C1 segment of cervical spinal cord (tissue), 14 donors: Measurements from ENCODE around the gene SLC7A10.
"Not testable (repeated sequence)": the region's sequence is repeated elsewhere in the genome, so short reads cannot be mapped to it uniquely, and the experiment has no call there.

Source experiments
- DNase-seq, 14 donors: peaks; one replicate each; lab custom pipeline; 2025; lab: John Stamatoyannopoulos, UW

SLC7A10 gene

DNA sequence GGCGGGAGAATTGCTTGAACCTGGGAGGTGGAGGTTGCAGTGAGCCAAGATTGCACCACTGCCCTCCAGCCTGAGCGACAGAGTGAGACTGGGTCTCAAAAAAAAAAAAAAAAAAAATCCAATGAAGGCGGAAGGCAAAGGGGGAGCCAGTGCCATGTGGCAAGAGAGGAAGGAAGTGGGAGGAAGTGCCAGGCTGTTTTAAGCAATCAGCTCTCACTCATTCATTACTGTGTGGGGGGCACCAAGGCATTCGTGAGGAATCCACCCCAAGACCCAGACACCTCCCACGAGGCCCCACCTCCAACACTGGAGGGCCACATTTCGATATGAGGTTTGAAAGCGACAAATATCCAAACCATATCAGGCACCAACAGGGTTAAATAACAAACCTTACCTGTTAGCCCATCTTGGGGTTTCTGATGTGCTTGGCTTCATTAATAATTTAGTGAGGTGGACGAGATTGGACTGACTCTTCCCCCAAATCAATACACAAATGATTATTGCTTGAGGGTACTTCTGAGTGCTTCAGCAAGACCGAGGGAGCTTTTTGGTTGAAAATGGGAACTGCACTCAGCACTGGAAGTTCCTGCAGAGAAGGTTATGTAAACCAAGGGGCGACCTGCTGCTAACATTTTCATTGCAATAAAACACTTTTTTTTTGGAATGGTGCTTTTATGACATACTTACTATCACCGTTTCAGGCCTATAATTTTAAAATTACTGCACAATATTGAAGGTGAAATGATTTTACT lies 39.0 kb downstream of the SLC7A10 start:
- DNase-seq, result no peak

DNA sequence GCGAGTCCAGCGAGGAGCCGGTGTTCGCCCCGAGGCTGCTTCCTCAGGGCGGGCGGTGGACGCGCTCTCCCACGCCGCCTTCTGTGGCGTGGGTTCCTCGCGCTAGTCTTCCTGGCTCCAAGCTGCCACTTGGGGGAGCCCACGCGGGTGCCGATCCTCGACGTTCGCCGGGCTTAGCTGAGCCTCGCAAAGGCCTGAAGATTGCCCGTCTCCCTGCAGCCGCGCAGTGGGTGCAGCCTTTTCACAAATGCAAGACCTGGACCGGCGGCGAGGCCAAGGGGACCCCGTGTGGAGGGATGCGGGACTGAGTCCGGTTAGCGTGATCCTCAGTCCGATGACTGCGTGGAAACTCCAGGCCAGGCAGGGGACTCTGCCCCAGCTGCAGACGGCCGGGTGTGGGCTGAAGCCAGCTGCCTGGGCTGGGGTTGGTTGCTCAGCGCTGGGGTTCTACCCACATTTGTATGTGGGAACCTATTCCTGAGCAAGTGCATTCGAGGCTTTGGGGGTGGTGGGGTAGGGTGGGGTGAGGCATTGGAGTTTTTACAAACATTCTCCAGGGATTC lies 48.2 kb downstream of the SLC7A10 start:
- DNase-seq, result peak in 4 of 14 donors; percentile 74 to 90 (median 84)

DNA sequence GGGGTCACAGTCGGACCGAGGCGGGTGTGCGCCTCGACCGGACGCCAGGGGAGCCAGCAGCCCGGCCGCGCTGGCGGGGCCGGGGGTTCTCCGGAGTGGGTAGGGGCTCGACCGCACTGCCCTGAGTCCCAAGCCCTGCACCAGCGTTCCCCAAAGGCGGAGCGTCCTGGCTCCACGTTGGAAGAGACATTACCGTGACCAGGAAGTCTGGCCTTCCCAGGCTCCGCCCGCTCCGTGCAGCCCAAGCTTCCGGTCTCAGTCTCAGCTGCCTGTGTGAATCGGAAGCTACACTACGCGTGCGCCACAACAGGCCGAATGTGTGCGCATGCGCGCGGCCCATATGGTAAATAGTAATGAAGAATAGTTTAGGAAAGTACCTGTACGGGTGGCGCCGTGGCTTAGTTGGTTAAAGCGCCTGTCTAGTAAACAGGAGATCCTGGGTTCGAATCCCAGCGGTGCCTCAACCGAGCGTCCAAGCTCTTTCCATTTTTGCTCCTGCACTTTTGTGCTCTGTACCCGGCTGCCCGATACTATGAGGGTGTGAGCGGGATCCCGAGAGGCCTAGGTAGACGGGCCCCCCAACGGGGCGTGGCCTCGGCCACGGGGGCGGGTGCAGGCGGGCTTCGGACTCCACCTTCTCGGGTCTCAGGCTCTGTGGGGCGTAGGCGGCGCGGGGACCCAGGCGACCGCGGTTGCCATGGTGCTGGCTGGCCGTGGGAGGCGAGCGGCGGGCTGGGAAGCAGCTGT lies 48.8 kb downstream of the SLC7A10 start:
- DNase-seq, result peak; percentile 84 to 98 (median 96)

DNA sequence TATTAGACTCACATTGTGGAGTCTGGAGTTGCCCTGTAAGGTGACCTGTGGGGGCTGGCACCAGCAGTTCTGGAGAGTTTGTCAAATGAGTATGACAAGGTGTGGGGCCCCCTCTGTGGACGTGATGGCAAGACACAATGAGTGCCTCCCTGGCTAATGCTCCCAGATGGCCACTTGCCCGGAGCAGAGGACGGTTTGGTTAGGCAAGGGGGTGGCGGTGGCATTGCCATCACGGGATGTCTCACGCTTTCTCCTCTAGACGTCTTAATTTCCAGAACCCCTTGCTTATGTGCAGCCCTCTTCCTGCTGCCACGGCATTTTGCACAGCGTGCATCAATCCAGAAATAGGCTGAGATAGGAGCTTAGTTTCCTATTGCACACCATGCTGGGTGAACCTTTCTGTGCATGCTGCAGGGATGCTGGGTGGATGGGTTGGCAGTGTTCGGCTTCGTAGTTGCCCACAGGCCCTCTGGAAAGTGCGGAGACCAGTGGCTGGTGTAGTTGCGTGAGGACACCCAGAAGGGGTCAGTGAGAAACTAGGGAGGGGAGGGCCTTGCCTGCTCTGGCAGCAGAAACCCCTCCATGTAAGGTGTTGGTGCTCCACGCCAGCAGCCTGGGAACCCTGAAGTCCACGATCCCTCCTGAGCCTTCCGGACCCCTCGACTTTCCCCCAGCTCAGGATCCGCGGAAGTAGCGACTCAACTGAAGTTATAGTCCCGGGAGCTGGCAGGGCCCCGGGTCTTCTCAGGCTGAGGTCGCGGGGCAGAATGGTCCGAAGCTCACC lies 49.6 kb downstream of the SLC7A10 start:
- peak in 3 of 14 donors; percentile 54 to 87 (median 66) for DNase-seq

DNA sequence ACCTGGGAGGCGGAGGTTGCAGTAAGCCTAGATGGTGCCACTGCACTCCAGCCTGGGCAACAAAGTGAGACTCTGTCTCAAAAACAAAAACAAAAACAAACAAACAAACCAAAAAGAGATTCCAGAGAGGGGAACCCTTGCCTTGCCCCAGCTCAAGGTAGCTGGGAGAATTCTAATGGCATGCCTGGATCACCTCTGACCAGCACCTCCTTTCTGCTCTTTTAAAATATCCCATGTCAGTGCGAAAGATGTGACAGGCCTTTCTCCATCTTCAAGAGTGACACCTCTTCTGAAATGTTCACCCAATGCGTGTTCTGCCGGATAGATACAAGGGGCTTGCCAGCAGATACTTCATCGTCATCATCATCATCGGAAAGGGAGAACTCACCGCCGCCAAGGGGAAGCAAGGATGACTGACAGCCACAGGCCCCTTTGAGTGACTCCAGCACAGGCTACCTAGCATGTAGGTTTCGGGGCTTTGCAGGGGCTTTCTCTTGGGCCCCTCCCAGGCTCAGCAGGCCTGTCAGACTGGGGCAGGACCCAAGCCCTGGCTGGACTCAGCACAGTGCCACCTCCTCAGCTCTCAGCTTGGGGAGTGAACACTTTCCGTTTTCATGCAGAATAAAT lies 50.4 kb downstream of the SLC7A10 start:
- no peak for DNase-seq

DNA sequence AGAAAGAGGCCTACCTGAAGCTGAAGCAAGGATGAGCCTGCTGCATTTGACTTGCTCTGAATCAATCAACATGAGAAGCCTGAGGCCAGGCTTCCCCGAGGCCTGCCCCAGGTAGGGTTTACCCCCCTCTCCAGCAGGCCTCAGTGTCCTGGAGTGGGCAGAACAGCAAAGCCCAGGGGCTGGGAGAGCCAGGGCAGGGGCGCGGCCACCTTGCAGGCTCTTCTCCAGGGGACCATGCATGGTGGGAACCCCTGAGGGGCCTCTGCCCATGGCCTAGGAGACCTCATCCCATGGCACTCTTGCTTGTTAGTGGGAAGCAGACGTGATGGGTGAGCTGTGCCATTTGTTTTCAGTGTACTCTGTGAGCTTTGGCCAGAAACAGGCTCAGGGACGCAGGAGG lies 51.5 kb downstream of the SLC7A10 start:
- DNase-seq, result no peak

DNA sequence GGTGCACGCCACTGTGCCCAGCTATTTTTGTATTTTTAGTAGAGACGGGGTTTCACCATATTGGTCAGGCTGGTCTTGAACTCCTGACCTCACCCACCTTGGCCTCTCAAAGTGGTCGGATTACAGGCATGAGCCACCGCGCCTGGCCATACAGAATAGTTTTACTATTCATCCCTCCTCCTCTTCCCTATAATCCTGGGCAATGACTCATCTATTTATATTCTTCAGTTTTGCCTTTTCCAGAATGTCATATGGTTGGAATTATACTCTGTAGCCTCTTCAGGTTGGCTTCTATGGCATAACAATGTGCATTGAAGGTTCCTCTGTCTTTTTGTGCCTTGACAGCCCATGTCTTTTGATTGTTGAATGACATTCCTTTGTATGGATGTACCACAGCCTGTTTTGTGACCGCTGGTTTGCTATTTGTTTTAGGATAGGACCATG lies 53.7 kb downstream of the SLC7A10 start:
- no peak for DNase-seq

DNA sequence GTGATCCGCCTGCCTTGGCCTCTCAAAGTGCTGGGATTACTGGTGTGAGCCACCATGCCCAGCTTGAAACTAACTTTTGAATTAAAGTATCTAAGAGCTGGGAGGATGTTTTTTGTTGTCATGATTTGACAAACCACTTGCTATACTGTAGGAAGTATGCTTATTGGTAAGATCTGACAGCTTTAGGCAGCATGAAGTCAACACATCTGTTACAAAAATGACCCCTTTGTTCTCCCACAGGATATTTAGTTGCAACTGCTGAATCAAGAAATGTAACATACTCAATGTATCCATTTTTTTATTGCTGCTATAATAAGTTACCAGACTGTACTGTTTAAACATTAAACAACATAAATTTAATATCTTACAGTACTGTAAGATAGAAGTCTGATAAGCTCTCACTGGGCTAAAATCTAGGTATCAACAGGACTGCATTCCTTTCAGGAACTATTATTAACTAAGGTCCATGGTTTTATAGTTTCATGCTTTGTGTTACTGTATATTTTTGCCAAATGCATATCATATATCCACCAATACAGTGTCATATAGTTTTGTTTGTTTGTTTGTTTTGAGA lies 54.3 kb downstream of the SLC7A10 start:
- no peak for DNase-seq

DNA sequence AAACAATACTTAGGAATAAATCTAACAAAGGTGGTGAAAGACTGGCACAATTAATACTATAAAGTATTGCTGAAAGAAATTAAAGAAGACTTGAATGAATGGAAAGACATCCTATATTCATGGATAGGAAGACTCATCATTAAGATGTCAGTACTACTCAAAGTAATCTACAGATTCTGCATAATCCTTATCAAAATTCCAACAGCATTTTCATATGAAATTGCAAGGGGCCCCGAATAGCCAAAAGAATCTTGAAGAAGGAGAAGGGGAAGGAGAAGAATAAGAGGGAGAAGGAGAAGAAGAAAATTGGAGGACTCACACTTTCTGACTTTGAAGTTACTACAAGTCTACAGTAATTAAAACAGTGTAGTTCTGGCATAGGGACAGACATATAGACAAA lies 57.1 kb downstream of the SLC7A10 start:
- no peak for DNase-seq

DNA sequence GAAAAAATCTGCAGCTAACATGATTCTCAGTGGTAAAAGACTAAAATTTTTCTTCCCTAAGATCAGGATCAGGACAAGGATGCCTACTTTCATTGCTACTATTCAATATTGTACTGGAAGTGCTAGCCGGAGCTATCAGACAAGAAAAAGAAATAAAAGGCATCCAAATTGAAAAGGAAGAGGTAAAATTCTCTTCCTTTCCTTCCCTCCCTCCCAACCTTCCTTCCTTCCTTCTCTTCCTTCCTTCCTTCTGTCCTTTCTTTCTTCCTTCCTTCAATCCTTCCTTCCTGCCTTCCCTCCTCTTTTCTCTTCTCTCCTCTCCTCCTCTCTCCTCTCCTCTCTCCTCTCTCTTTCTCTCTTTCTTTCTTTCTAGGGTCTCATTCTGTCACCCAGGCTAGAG lies 58.2 kb downstream of the SLC7A10 start:
- no peak for DNase-seq

DNA sequence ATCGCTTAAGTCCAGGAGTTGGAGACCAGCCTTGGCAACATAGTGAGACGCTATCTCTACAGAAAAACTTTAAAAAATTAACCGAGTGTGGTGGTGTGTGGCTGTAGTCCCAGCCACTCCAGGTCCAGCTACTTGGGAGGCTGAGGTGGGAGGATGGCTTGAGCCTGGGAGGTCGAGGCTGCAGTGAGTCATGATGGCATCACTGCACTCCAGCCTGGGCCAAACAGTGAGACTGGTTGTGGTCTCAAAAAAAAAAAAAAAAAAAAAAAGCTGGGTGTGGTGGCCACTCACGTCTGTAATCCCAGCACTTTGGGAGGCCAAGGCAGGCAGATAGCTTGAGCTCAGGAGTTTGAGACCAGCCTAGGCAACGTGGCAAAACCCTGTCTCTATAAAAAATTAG lies 59.6 kb downstream of the SLC7A10 start:
- DNase-seq, result not testable (repeated sequence)

DNA sequence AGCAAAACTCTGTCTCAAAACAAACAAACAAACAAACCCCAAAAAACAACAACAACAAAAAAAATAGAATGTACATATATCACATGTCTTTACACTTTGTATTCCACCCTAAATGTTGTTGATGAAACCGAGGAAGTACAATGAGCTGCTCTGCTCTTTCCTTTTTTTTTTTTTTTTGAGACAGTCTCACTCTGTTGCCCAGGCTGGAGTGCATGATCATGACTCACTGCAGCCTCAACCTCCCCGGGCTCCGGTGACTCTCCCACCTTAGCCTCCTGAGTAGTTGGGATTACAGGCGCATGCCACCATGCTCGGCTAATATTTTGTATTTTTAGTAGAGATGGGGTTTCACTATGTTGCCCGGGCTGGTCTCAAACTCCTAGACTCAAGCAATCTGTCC lies 62.2 kb downstream of the SLC7A10 start:
- DNase-seq, result no peak

DNA sequence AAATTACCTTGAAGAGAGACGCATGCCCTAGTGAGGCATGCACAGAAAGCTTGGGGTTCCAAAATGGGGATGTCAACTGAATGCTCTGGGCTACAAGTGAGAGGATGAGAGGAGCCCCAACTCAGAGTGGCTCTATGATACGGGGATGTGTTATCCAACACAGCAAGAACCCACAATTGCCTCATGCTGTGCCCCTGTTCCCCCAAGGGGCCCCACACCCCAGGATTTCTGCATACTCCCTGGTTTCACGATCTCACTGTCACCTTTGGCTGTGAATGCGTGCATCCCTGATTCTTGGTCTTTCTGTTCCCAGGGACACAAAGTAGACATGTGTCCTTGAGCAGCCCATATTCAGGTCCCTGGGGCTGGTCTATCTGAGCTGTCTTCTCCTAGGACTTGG lies 64.4 kb downstream of the SLC7A10 start:
- DNase-seq, result no peak

DNA sequence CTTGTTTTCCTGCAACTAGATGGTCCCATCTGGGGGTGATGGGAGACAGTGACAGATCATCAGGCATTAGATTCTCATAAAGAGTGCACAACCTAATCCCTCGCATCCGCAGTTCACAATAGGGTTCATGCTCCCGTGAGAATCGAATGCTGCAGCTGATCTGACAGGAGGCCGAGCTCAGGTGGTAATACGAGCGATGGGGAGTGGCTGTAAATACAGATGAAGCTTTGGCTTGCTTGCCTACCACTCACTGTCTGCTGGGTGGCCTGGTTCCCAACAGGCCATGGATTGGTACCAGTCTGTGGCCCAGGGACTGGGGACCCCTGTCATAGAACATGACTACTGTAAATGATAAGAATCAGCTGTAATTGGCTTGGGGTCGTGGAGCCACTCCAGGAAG lies 65.8 kb downstream of the SLC7A10 start:
- DNase-seq, result no peak

DNA sequence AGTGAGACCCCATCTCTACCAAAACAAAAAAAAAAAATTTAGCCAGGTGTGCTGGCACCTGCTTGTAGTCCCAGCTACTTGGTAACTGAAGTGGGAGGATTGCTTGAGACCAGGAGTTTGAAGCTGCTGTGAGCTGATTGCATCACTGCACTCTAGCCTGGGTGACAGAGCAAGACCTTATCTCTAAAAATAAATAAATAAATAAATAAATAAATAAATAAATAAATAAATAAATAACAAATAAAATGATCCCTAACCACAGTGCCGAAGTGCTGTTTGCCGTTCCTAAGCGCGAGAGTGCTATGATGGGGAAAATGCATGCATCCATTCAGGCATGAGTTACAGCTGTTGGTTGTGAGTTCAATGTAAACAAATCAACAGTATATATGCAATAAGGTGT lies 66.5 kb downstream of the SLC7A10 start:
- no peak for DNase-seq
